Activated CD4-positive, CD25-positive, alpha-beta regulatory T cell treated with anti-CD3 and anti-CD28 coated beads, Interleukin-2, amount 50 U/mL, for 72 hours (primary cell): ENCODE data around the gene EEIG2.

Experiments used
- DNase-seq: peaks from one replicate; pipeline ENCODE4 v3.0.0; 2021

Gene EEIG2

GRCh38 chr1:108585313-108585712 lies 25.4 kb downstream of the EEIG2 start:
- no peak for DNase-seq

GRCh38 chr1:108590441-108590840 lies 30.5 kb downstream of the EEIG2 start:
- DNase-seq: no peak

- no peak for DNase-seq
Measured at GRCh38 chr1:108590957-108591356, 31.1 kb downstream of the EEIG2 start.

DNA sequence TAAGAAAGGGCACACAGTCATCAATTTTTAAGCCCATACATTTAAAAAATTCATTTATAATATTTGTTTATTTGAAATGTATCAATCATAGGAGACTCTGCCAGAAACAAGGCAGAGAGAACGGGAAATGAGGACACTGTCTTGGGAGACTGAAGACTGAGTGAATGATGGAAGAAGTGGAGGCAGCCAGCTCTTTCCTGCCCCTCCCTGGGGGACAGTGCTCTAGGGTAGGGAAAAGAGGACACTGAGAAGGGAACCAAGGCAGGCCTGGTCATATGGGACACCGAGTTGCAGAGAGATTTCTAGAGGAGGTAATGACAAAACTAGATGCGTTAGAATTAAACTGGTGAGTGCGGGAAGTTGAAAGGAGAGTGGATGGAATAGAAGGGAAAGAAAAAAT lies 31.6 kb downstream of the EEIG2 start:
- DNase-seq: no peak

GRCh38 chr1:108592030-108592759 lies 32.3 kb downstream of the EEIG2 start:
- DNase-seq: no peak

- no peak for DNase-seq
Measured at GRCh38 chr1:108593448-108593847, 33.5 kb downstream of the EEIG2 start.

DNA sequence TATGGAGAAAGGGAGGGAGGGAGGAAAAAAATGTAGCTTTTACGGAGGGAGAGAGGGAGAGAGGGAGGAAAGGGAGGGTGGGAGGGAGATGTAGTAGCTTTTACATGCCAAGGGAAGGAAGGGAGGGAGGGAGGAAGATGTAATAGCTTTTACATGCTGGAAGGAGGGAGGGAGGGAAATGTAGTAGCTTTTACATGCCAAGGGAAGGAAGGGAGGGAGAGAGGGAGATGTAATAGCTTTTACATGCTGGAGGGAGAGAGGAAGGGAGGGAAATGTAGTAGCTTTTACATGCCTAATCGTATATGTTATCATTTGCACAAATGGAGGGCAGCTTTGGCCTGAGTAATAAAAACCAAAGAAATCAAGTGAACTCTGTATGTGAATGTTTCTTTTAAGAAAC lies 35.6 kb downstream of the EEIG2 start:
- DNase-seq: no peak

- DNase-seq: no peak
Measured at GRCh38 chr1:108597041-108597440, 37.1 kb downstream of the EEIG2 start.

DNA sequence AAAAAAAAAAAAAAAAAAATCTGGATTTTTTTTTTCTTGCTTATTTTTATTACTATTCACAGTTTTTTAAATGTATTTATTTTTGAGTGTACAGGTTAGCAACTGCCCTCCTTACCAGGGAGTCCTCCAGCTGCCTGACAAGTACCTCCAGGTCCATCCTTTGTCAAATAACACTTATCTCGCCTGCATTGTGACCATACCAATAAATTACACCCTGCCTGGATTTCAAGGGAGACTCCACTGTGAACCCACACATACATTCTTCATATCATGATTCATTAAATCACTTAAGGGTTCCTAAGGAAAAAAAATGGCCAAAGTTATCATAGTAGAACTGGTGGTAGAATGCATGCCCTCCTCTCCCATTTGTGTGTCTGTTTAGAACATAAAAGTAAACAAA lies 38.4 kb downstream of the EEIG2 start:
- no peak for DNase-seq

GRCh38 chr1:108600504-108600903 lies 40.6 kb downstream of the EEIG2 start:
- DNase-seq: no peak

GRCh38 chr1:108601708-108602410 lies 42.0 kb downstream of the EEIG2 start:
- DNase-seq: no peak

GRCh38 chr1:108605633-108606032 lies 45.7 kb downstream of the EEIG2 start:
- no peak for DNase-seq

DNA sequence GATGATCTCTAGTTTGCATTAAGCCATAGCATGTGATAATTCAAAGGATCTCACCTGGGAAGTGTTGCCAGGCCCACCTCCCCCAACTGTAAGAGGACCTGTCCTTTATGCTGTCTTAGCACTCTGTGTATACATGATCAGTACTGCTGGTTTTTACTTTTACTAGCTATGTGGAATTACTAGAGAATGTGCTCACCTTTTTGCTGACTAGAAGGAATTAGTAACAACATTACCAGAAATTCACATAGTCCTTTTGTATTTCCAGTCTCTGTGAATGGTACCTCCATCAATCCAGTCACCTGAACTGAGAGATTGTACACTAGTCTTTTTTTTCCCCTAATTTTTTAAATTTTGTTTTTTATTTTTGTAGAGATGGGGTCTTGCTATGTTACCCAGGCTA lies 46.6 kb downstream of the EEIG2 start:
- DNase-seq: no peak

DNA sequence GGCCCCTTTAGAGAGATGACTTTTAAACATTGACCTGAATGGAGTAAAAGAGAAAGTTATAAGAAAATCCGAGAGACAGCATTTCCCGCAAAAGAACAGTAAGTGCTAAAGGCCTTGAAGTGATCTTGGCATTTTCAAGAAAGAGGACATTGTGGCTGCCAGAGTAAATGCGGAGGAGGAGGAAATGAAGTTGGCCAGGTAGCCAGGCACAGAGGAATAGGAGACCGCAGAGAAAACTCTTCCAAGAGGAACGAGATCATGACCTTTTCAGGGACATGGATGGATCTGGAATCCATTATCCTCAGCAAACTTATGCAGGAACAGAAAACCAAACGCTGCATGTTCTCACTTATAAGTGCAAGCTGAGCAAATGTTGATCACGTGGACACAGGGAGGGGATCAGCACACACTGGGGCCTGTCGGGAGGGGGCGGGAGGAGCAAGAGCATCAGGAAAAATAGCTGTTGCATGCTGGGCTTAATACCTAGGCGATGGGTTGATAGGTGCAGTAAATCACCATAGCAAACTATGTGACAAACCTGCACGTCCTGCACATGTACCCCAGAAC lies 49.7 kb downstream of the EEIG2 start:
- DNase-seq: no peak
